Superior temporal gyrus (tissue), 1 donor: ENCODE data around the gene CDC42EP3.

Experiments
- DNase-seq: peaks from one replicate; pipeline ENCODE4 v3.0.0-alpha.2; 2016; ENCODE audit errors: extremely low spot score

CDC42EP3 gene

GRCh38 chr2:37618326-37618725, 53.1 kb downstream of the CDC42EP3 start:
- no peak for DNase-seq

GRCh38 chr2:37617119-37617892, 54.1 kb downstream of the CDC42EP3 start:
- no peak for DNase-seq

GRCh38 chr2:37616677-37617005, 54.8 kb downstream of the CDC42EP3 start:
- DNase-seq = no peak

GRCh38 chr2:37615804-37616676, 55.4 kb downstream of the CDC42EP3 start:
- DNase-seq = no peak

- DNase-seq = no peak
Measured at GRCh38 chr2:37614061-37614738, 57.2 kb downstream of the CDC42EP3 start.

GRCh38 chr2:37612382-37612781, 59.1 kb downstream of the CDC42EP3 start:
- no peak for DNase-seq

DNA sequence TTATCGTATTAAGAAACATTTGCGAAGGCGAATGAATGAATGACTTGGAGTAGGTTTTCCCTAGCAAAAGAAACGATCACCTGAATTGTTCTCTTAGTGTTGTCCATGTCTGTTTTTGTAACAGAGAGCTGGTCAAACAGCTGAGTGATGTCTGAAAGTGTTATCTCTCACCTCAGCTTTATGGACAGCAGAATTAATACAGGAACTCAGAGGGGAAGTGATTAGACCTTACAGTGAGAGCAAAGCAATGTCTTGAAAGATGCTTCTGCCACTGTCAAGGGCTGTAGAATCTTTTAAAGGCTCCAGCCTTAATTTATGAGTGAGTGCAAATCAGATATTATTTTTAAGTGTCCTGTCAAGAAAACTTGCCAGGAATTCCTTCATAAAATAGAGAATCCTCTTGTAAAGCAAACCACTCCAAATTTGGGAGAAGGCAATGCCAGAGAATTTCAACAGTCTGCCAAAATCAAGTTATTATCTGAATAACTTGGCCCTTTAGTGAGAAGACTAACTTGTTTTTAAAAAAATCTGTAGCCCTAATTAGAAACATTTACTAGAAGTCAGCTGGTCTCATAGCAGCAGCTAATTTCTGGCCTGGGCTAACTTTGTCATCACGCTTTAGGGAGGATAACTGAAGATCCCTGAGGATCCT, 60.7 kb downstream of the CDC42EP3 start:
- DNase-seq = no peak

DNA sequence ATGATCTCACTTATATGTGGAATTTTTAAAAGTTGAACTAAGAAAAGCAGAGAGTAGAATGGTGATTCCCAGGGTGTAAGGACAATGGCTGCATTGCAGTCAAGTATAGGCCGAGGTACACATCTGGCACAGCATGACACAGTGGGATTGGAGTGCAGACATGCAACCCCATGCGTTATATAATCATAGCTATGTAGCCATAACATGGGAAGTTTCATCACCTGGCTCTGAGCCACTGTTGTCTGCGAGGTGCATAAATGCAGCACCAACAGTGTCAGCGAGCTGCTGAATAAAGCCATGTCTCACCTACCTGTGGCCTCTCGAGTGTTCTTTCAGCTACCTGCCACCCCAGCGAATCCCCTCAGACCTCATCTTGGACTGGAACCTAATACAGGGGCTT, 61.7 kb downstream of the CDC42EP3 start:
- DNase-seq = no peak

DNA sequence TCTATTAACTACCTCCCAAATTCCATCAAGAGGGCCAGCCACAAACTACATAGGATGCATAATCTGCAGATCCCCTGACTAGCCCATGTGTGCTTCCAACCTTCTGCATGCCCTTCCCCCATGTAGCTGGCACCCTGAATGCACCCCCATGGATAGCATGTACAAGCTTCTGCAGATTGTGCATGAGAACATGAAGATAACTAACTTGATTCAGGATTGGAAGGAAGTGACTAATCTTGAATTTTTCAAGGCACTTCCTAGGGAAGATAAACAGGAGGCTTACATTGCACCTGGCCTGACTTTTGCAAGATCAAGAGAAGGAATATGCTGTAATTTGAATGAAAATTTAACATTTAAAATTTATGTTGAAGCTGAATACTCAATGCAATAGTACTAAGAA, 66.7 kb downstream of the CDC42EP3 start:
- no peak for DNase-seq

- no peak for DNase-seq
Measured at GRCh38 chr2:37602702-37603101, 68.7 kb downstream of the CDC42EP3 start.

DNA sequence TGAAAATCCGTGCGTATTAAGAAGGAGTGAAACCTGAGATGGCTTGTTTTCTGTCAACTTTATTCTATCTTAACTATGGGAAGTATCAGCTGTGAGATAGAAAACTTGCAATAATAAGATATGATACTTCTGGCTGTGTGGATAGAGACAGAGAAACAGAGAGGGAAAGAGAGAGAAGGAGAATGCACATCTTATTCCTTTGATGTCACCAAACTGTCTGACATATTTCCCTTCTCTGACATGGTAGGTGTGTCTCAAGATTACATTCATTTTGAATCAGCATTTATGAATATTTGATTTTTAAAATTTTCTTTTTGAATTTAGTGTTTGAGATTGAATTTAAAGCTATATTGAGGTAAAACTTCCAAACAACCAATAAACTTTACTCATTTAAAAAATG, 69.4 kb downstream of the CDC42EP3 start:
- no peak for DNase-seq

- DNase-seq = no peak
Measured at GRCh38 chr2:37601569-37601968, 69.9 kb downstream of the CDC42EP3 start.

DNA sequence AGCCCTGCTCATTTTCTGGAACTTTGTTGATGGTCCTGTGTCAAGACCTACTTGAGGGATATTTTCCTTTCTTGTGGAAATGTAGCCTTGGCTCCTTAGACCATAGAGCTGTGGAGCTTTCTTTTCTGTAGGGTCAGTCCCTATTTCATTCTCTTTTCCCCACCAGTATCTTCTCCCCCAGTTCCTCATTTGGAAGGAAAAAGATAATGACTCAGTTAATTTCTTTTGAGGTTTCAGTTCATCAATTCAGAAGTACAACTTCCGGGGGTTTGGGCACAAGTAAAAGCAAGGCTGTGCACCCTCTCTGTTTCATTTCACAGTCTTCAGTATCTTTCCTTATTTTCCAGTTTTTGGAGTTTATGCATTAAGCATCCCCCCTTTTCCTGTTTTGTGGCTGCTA, 70.7 kb downstream of the CDC42EP3 start:
- no peak for DNase-seq

DNA sequence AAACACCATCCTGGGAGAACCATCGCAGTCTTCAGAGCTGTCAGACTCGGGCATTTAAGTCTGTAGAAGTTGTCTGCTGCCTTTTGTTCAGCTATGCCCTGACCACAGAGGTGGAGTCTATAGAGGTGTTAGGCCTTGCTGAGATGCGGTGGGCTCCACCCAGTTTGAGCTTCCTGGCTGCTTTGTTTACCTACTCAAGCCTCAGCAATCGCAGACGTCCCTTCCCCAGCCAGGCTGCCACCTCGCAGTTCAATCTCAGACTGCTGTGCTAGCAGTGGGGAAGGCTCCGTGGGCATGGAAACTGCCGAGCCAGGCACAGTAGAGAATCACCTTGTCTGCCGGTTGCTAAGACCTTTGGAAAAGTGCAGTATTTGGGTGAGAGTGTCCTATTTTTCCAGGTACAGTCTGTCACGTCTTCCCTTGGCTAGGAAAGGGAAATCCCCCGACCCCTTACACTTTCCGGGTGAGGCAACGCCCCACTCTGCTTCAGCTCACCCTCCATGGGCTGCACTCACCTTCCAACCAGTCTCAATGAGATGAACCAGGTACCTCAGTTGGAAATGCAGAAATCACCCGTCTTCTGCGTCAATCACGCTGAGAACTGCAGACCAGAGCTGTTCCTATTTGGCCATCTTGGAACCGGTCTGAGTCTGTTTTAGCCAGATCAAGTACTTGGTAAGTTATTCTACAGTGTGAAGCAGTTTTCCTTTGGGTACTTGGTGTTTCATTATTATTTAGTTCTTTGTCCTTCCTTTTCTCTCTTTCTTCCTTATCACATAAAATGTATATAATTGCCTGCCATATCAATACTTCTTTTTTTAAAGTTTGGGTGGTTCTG, 71.5 kb downstream of the CDC42EP3 start:
- no peak for DNase-seq

DNA sequence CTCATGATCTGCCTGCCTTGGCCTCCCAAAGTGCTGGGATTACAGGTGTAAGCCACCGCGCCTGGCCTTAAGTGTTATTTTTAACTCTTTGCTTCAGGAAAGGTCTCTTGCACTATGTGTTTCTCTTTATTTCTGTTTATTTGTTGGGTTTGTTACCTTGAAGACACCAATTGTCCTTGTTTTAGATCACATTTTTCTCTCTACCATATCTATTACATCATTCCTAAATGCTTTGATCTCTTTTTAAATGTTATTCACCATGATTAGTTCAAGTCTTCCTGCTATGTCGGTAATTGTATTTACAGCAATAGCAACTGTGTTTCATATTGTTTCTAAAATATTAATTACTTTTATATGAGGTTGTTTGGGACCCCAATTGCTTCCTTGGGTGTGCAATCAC, 77.7 kb downstream of the CDC42EP3 start:
- no peak for DNase-seq

- DNase-seq = no peak
Measured at GRCh38 chr2:37593024-37593423, 78.4 kb downstream of the CDC42EP3 start.
